Mucosa of gallbladder (tissue), 1 donor: ENCODE data around the gene SHC2. TPM values are rescaled to one million over a fixed set of nuclear protein-coding genes. Genes with fewer than 3 reads are reported as not detected.
"Not testable (repeated sequence)": the region's sequence is repeated elsewhere in the genome, so short reads cannot be mapped to it uniquely, and the experiment has no call there.

Experiments
- DNase-seq: peaks from one replicate; pipeline ENCODE4 v3.0.0-alpha.2; 2020; ENCODE audit warnings: low spot score
- total RNA-seq: library from RNA; stranded (reverse); gene quantifications from one replicate; pipeline ENCODE4 v1.2.1, GENCODE V29; 2021
- donor health status: DM: no; HTN: no; CAD: no.

The SHC2 gene
- total RNA-seq, 1 donor from 2014 or later: 139 TPM

DNA sequence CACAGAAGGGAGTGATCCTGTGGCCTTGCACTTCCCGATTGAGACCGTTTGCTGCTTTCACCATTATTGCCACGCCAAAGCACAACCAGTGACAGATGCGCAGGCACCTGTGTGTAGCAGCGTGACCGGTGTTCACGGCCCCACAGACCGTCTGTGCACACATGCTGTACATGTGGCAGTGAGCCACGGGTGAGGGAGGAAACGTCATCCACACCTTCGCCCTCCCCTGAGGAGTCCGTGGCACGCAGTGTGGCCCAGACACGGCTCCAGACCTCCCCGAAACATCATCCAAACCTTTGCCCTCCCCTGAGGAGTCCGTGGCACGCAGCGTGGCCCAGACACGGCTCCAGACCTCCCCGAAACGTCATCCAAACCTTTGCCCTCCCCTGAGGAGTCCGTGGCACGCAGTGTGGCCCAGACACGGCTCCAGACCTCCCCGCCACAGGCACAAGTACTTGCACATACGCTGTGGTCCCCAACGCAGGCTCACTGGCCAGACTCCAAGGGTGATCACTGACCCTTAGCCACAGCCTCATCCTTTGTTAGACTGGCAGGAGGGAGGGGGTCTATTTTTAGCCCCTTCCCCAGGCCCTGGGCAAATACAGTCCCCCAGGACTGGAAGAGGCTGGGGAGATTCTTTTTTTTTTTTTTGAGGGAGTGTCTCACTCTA is 7.9 kb upstream of the SHC2 start:
- no peak for DNase-seq

GRCh38 chr19:467554-467953 is 6.7 kb upstream of the SHC2 start:
- DNase-seq: no peak

- no peak for DNase-seq
These were observed 4.4 kb upstream of the SHC2 start for GRCh38 chr19:465056-465816.

DNA sequence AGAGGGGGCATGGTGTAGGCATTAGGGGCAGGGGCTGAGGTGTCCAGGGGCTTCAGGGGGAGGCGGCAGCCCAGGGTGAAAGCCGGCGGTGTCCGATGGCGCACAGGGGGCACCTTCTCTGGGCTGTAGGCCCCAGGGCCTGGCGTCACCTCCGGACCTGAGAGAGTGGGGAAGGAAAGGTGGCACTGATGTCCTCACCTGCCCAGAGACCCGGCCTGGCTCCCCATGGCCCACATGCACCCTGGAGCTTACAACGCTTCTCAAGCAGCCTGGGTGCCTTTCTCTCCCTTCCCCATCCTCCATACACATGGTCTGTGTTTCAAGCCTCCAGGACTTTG is 3.3 kb upstream of the SHC2 start:
- DNase-seq: no peak

GRCh38 chr19:463483-464207 is 2.8 kb upstream of the SHC2 start:
- DNase-seq: no peak

GRCh38 chr19:461721-462551 is 1.1 kb upstream of the SHC2 start:
- DNase-seq: peak; percentile 84

DNA sequence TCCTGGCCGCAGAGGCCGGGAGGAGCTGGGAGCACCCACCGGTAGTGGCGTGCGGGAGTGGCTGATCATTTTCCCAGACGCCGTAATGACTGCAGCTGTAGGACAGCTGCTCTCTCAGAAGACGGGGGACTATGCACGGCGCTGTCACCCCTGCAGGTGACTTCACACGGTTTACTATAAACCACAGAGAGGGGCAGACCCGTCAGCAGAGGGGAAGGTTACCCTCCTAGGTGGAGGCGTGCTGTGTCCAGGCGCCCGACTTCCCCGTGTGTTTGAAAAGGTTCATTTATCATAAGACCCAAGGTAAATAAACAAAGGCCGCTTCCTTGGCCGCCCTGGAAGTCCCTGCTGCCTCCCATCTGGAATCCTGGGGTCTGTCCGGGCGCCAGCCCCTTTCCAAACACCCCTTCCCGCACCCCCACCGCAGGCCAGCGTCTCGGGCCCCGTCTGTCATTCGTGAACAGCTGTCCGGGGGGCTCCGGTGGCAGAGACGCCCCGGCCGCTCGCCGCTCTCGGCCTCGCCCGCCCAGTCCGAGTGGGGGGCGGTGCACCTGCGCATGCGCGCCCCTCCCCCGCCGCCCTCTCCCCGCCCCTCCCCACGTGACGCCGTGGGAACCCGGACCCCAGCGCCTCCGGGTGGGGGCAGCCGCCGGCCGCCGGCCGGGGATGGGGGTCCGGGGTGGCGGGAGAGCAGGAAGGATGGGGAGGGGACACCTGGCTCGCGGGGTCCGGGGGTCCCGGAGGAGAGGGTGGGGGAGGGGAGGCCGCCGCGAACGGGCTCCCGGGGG is 915 bp downstream of the SHC2 start:
- DNase-seq: peak; percentile 66

DNA sequence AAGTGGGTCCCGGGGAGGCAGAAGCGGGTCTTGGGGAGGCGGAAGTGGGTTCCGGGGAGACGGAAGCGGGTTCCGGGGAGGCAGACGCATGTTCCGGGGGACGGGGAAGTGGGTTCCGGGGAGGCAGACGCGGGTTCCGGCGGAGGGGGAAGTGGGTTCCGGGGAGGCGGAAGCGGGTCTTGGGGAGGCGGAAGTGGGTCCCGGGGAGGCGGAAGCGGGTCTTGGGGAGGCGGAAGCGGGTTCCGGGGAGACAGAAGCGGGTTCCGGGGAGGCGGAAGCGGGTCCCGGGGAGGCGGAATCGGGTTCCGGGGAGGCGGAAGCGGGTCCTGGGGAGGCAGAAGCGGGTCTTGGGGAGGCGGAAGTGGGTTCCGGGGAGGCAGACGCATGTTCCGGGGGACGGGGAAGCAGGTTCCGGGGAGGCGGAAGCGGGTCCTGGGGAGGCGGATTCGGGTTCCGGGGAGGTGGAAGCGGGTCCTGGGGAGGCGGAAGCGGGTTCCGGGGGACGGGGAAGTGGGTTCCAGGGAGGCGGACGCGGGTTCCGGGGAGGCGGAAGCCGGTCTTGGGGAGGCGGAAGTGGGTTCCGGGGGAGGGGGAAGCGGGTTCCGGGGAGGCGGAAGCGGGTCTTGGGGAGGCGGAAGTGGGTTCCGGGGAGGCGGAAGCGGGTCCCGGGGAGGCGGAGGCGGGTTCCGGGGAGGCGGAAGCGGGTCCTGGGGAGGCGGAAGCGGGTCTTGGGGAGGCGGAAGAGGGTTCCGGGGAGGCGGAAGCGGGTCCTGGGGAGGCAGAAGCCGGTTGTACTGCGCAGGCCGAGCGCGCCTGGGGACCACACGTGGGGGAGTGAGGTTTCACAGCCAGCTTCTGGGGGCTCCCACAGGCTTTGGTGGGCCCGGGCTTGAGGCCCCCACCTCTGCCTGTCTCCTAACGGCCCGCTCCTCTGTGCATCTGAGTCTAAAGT is 2.5 kb downstream of the SHC2 start:
- no peak for DNase-seq

DNA sequence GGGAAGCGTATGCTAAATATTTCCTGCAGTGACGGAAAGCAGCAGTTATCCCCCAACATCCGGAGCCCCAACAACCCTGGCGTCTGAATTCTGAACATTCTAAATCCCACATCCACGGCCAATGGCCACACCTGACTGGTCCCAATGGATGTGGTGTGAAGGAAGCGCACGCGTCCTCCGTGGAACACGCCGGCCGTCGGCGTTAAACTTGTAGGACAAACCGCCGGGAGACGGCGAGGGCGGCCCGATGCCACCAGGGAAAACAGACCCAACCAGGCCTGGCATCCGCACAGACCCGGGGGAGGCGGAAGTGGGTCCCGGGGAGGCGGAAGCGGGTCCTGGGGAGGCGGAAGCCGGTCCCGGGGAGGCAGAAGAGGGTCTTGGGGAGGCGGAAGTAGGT is 3.2 kb downstream of the SHC2 start:
- no peak for DNase-seq

DNA sequence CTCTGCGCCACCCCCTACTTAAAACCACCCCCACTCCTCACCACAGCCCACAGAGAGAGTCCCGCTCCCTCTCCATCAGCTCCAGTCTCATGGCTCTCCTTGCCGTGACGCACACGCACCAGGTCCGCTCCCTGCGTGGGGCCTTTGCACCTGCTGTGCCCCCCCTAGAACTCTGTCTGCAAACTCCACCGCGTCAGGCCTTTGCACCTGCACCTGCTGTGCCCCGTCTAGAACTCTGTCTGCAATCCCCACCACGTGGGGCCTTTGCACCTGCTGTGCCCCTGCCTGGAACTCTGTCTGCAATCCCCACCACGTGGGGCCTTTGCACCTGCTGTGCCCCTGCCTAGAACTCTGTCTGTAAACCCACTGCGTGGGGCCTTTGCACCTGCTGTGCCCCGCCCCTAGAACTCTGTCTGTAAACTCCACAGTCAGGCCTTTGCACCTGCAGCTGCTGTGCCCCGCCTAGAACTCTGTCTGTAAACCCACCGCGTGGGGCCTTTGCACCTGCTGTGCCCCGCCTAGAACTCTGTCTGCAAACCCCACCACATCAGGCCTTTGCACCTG is 4.2 kb downstream of the SHC2 start:
- no peak for DNase-seq

- DNase-seq: no peak
These were observed 4.8 kb downstream of the SHC2 start for GRCh38 chr19:455851-456546.

DNA sequence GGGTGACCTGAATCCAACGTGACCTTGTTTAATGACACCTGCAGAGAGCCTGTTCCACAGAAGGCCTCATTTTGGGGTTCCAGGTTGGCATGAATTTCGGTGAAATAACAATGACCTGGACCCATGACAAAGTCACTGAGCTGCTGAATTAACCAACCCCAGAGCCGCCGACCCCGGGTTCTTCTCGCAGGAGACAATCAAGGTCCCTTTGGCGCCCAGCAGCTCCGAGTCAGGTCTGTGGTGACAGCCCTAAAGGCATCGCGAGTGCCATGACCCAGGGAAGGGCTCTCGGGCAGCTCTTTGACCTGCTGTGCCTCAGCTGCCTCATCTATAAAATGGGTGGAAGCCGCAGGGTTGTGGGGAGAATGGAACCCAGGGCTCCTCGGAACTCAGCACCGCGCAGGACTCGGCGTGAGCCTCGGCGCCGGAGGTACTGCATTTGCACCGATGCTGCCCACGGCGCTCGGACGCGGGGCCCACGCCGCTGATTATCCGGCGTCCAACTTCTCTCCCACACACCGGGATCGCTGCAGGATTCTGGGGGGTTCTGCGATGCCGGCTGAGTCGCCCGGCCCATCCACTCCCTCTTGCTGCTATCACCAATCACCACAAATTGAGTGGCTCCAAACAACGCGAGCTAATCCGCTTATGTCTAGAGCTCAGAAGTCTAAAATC is 5.7 kb downstream of the SHC2 start:
- no peak for DNase-seq

- DNase-seq: no peak
These were observed 7.2 kb downstream of the SHC2 start for GRCh38 chr19:453606-454005.

DNA sequence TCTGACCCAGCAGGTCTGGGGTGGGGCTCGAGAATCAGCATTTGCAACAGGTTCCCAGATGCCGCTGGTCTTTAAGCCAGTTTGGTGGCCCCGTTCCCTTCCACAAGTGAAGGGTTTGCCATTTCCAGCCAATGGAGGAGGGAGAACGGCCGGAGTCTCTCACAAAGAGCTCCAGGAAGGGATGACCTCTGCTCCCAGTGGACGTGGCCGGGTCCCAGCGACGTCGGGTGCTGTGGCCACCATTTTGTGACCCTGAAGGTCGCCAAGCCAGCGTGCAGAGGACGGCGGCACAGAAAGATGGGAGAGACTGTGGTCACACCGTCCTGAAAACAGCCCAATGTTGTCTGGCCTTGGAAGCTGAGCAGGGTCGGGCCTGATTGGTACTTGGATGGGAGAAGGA is 8.0 kb downstream of the SHC2 start:
- no peak for DNase-seq

DNA sequence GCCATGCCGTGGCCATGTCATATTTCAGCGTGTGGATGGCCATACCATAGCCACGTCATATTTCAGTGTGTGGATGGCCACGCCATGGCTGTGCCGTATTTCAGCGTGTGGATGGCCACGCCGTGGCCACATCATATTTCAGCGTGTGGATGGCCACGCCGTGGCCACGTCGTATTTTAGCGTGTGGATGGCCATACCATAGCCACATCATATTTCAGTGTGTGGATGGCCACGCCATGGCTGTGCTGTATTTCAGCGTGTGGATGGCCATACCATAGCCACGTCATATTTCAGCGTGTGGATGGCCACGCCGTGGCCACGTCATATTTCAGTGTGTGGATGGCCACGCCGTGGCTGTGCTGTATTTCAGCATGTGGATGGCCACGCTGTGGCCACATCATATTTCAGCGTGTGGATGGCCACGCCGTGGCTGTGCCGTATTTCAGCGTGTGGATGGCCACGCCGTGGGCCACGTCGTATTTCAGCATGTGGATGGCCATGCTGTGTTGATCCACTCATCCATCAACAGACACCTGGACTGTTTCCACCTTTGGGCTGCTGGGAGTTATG is 9.8 kb downstream of the SHC2 start:
- DNase-seq: not testable (repeated sequence)

GRCh38 chr19:449916-450315 is 10.9 kb downstream of the SHC2 start:
- DNase-seq: no peak

DNA sequence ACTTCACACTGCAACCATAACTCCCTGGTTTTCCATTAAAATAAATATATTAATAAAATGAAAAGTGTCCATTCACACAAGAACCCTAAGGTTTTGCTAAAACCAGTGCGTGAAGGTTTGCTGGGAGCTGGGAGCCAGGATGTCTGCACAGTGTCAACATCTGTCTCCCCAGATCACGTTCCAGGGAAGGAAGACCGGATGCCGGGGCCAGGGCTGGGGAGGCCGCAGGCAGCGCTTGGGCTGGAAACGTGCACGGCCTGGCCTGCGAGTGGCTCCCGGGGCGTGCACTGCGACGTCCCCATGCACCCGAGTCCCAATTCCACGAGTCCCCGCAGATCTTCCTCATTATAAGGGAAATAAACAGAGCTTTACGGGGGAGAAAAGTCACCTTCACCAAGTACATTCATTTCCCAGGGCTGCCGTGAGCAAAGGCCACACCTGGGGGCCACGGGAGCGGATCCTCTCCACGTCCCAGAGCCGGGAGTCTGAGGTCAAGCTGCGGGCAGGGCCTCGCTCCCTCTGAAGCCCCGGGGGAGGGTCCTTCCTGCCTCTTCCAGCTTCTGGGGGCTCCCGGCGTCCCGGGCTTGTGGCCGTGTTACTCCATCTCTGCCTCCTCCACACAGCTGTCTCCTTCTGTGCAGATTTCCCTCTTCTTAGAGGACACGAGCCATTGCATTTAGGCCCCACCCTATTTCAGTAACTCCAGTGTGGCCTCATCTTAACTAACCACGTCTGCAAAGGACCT is 12.8 kb downstream of the SHC2 start:
- DNase-seq: peak; percentile 49

- no peak for DNase-seq
These were observed 13.8 kb downstream of the SHC2 start for GRCh38 chr19:447064-447426.
